Parathyroid adenoma (tissue), 2 donors: ENCODE measurements around the gene PKP2.

Experiments
- H2AFZ ChIP-seq: fragments of 300-600 bp; sonication (generic); one replicate; pipeline ENCODE4 v1.7.0; 2017; ENCODE audit warnings: antibody characterized with exemption, mild to moderate bottlenecking
- H3K27ac ChIP-seq: fragments of 300-600 bp; sonication (generic); one replicate; pipeline ENCODE4 v1.7.0; 2017
- H3K27me3 ChIP-seq: fragments of 300-600 bp; sonication (generic); one replicate; pipeline ENCODE4 v1.7.0; 2017; ENCODE audit warnings: low read length; ENCODE audit not compliant: control insufficient read depth, insufficient read depth
- H3K36me3 ChIP-seq: fragments of 300-600 bp; sonication (generic); one replicate; pipeline ENCODE4 v1.7.0; 2017; ENCODE audit warnings: low read length; ENCODE audit not compliant: control insufficient read depth, insufficient read depth
- H3K4me1 ChIP-seq: fragments of 300-600 bp; sonication (generic); one replicate; pipeline ENCODE4 v1.7.0; 2017; ENCODE audit warnings: control low read depth
- H3K4me2 ChIP-seq: fragments of 300-600 bp; sonication (generic); one replicate; pipeline ENCODE4 v1.7.0; 2017; ENCODE audit warnings: low read length
- H3K4me3 ChIP-seq: fragments of 300-600 bp; sonication (generic); one replicate; pipeline ENCODE4 v1.7.0; 2017; ENCODE audit warnings: low read depth, low read length
- H3K79me2 ChIP-seq: fragments of 300-600 bp; sonication (generic); one replicate; pipeline ENCODE4 v1.7.0; 2017; ENCODE audit warnings: control low read depth
- H3K9ac ChIP-seq: fragments of 300-600 bp; sonication (generic); one replicate; pipeline ENCODE4 v1.7.0; 2017; ENCODE audit warnings: mild to moderate bottlenecking
- H3K9me3 ChIP-seq: fragments of 300-600 bp; sonication (generic); one replicate; pipeline ENCODE4 v1.7.0; 2017; ENCODE audit warnings: low read length; ENCODE audit not compliant: control insufficient read depth
- TF ChIP-seq, protein P1 (sequence below): fragments of 300-600 bp; sonication (generic); IDR thresholded peaks from one replicate; pipeline ENCODE4 v1.7.0; 2017; ENCODE audit warnings: antibody characterized with exemption, mild to moderate bottlenecking
- donor health status: primary hyperparathyroidism.

The PKP2 gene

DNA sequence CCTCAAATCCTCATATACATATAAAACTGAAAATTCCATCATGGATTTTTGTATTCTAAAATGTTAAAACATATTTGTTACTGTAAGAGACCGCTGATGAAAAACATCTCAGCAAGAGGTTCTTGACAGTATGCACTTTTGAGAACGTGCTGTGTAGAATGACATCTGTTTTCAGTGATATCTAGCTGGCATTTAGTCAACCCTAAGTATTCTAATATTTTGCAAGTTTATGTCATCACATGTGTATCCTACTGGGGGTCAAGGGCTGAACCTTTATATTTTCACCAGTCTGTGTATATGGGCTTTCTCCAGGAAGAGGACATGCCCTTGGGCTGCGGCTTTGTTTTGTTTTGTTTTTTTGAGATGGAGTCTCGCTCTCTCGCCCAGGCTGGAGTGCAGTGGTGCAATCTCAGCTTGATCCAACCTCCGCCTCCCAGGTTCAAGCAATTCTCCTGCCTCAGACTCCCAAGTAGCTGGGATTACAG lies 118.8 kb downstream of the PKP2 start:
- Histone ChIP-seq H3K4me3 (no peak overlapping the region), H3K4me2 (no peak overlapping the region), H3K36me3 (no peaks in the 10 kb centered on the region), H3K4me1 (no peaks in the 10 kb centered on the region), H3K9ac (no peak overlapping the region), H3K79me2 (no peaks in the 10 kb centered on the region), H3K27me3 (no peaks in the 10 kb centered on the region), H3K27ac (no peak overlapping the region), H3K9me3 (no peaks in the 10 kb centered on the region), H2AFZ (no peak overlapping the region)
- TF ChIP-seq, protein P1, sequence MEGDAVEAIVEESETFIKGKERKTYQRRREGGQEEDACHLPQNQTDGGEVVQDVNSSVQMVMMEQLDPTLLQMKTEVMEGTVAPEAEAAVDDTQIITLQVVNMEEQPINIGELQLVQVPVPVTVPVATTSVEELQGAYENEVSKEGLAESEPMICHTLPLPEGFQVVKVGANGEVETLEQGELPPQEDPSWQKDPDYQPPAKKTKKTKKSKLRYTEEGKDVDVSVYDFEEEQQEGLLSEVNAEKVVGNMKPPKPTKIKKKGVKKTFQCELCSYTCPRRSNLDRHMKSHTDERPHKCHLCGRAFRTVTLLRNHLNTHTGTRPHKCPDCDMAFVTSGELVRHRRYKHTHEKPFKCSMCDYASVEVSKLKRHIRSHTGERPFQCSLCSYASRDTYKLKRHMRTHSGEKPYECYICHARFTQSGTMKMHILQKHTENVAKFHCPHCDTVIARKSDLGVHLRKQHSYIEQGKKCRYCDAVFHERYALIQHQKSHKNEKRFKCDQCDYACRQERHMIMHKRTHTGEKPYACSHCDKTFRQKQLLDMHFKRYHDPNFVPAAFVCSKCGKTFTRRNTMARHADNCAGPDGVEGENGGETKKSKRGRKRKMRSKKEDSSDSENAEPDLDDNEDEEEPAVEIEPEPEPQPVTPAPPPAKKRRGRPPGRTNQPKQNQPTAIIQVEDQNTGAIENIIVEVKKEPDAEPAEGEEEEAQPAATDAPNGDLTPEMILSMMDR: no peak

DNA sequence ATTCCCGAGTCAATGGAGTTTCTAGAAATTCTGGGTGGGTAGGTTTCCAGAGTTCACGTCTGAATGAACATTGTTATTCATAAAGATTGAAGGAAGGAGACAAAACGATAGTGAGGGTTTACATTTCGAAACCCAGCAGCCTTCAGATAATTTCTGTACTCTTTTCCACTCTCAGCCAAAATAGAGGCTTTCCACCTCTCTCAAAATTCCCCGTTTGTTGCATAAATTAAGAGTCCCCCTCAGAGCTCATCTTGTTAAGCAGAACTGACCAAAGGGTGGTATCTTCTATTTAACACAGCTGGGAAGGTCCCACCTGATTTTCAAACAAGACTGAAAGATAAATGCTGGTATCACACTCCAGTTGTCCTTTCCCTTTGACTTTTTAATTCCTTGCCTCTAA lies 119.4 kb downstream of the PKP2 start:
- Histone ChIP-seq H3K27ac (no peak overlapping the region), H3K79me2 (no peaks in the 10 kb centered on the region), H3K4me3 (no peak overlapping the region), H3K36me3 (no peaks in the 10 kb centered on the region), H3K9me3 (no peaks in the 10 kb centered on the region), H3K4me1 (no peaks in the 10 kb centered on the region), H3K27me3 (no peaks in the 10 kb centered on the region), H3K9ac (no peak overlapping the region), H3K4me2 (no peak overlapping the region), H2AFZ (no peak overlapping the region)
- TF ChIP-seq, protein P1: no peak

DNA sequence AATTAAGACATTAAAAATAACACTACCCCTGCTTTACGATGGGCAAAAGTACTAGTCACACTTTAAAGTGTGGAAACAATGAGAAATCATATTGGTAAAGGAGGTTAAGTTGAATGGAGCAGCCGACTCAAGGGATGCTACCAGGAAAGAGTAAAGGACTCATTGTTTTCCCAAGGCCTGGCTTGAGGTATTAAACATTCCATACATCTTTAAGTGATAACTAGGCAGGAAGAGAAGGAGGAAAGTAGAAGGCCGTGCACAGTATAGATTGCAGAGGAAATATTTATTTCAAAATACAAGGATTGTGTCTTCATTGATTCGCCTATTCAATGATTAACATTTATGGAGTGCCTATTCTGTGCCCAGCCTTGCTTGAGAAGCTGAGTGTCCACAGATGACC lies 120.3 kb downstream of the PKP2 start:
- Histone ChIP-seq H3K4me1 (no peaks in the 10 kb centered on the region), H2AFZ (no peak overlapping the region), H3K27me3 (no peaks in the 10 kb centered on the region), H3K9me3 (no peaks in the 10 kb centered on the region), H3K4me3 (no peak overlapping the region), H3K27ac (no peak overlapping the region), H3K4me2 (no peak overlapping the region), H3K79me2 (no peaks in the 10 kb centered on the region), H3K36me3 (no peaks in the 10 kb centered on the region), H3K9ac (no peak overlapping the region)
- TF ChIP-seq, protein P1: no peak

DNA sequence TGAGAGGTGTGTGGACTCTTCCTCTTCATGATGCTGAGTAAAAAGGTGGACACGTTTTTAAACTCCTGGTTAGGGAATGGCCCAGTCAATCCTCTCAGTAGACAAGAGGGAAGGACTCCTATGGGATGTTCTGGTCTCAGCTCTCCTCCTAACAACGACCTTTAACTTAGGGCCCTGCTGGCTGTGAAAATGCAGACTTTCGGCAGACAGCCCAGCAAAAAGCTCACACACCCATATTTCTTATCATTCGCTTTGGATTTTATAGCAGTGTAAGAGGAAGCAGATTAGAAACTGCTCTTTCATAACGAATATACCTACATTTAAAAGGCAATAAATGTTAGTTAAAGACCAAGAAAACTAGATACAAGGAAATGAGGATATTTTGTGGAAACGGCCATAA lies 122.9 kb downstream of the PKP2 start:
- H2AFZ ChIP-seq: no peak overlapping the region
- no peak overlapping the region for H3K4me3 ChIP-seq
- TF ChIP-seq, protein P1: no peak
- H3K79me2 ChIP-seq: no peaks in the 10 kb centered on the region
- H3K4me1 ChIP-seq: no peaks in the 10 kb centered on the region
- no peak overlapping the region for H3K9ac ChIP-seq
- no peak overlapping the region for H3K27ac ChIP-seq
- no peaks in the 10 kb centered on the region for H3K36me3 ChIP-seq
- no peaks in the 10 kb centered on the region for H3K9me3 ChIP-seq
- no peak overlapping the region for H3K4me2 ChIP-seq
- H3K27me3 ChIP-seq: no peaks in the 10 kb centered on the region

DNA sequence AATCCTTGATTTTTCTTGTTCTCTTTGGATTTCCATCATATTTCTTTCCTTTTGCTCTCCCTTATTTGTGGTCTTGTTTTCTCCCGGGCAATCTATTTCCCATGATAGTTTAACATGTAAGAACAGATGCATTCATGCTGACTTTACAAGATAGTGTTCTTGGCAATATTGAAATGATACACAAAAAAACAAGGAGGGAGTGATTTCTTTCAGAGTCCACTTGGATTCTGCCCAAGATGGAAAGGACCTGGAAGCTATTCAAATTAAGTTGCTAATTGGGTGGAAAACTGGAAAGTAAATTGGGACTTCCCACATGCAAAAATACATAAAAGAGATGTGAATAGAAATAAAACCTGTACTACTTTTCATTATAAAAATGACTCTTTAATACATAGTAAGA lies 126.4 kb downstream of the PKP2 start:
- Histone ChIP-seq H3K4me2 (no peak overlapping the region), H3K36me3 (no peaks in the 10 kb centered on the region), H3K27me3 (no peaks in the 10 kb centered on the region), H3K4me1 (no peaks in the 10 kb centered on the region), H2AFZ (no peak overlapping the region), H3K4me3 (no peak overlapping the region), H3K27ac (no peak overlapping the region), H3K9me3 (no peaks in the 10 kb centered on the region), H3K9ac (no peak overlapping the region), H3K79me2 (no peaks in the 10 kb centered on the region)
- TF ChIP-seq, protein P1: no peak
